HCT116 (cell line): ENCODE results near the gene SDF4.

Experiments used
- CBX3 ChIP-seq: IDR thresholded peaks from 2 replicates; pipeline ENCODE4 v1.6.1; 2012; ENCODE audit warnings: low read depth
- EZH2 ChIP-seq: fragments of 200-600 bp; sonication (generic); IDR thresholded peaks from 2 replicates; pipeline ENCODE4 v1.6.1; 2017; ENCODE audit warnings: antibody characterized with exemption, mixed run types
- EZH2phosphoT487 ChIP-seq: fragments of 200-600 bp; IDR thresholded peaks from 2 replicates; pipeline ENCODE4 v1.6.1; 2018; ENCODE audit warnings: antibody characterized with exemption, borderline replicate concordance
- JUND ChIP-seq: IDR thresholded peaks from 2 replicates; pipeline ENCODE4 v1.6.1; 2012
- POLR2A ChIP-seq: IDR thresholded peaks from 2 replicates; pipeline ENCODE4 v1.7.0; 2011; ENCODE audit warnings: borderline replicate concordance; ENCODE audit not compliant: insufficient read depth, insufficient read length; ENCODE audit errors: extremely low read depth
- POLR2AphosphoS5 ChIP-seq: IDR thresholded peaks from 2 replicates; pipeline ENCODE4 v1.6.1; 2011; ENCODE audit warnings: mild to moderate bottlenecking, low read depth, low read length, moderate library complexity
- RAD21 ChIP-seq: IDR thresholded peaks from 2 replicates; pipeline ENCODE4 v1.6.1; 2012; ENCODE audit warnings: low read depth, mild to moderate bottlenecking
- REST ChIP-seq: IDR thresholded peaks from 2 replicates; pipeline ENCODE4 v1.6.1; 2012; ENCODE audit warnings: low read depth
- TCF7L2 ChIP-seq: IDR thresholded peaks from 2 replicates; pipeline ENCODE4 v1.7.0; 2011; ENCODE audit warnings: borderline replicate concordance, inconsistent platforms; ENCODE audit not compliant: insufficient read depth, insufficient read length; ENCODE audit errors: extremely low read depth
- YY1 ChIP-seq: IDR thresholded peaks from 2 replicates; pipeline ENCODE4 v1.6.1; 2011; ENCODE audit warnings: low read length, low read depth, moderate library complexity, mild to moderate bottlenecking; ENCODE audit not compliant: insufficient replicate concordance; ENCODE audit errors: extremely low read depth
- ZFX ChIP-seq: fragments of 450-650 bp; IDR thresholded peaks from 2 replicates; pipeline ENCODE4 v1.6.1; 2017
- TF ChIP-seq, protein P1 (sequence below), 3 experiments: fragments of 200-600 bp in 1 of 3; sonication (generic) in 1 of 3; IDR thresholded peaks in 2 of 3; conservative IDR thresholded peaks in 1 of 3; 2 replicates each; pipeline ENCODE4 v1.5.1; 2012 to 2017; ENCODE audit warnings: low read depth in 2 of 3, low read length in 2 of 3, antibody characterized with exemption in 1 of 3, borderline replicate concordance in 1 of 3, control low read depth in 1 of 3, mild to moderate bottlenecking in 1 of 3, mixed read lengths in 1 of 3, mixed run types in 1 of 3, moderate library complexity in 1 of 3; ENCODE audit not compliant: insufficient read depth in 1 of 3
- TF ChIP-seq, protein P2 (sequence below): IDR thresholded peaks from 2 replicates; pipeline ENCODE4 v1.6.1; 2012
- TF ChIP-seq, protein P3 (sequence below): IDR thresholded peaks from 2 replicates; pipeline ENCODE4 v1.6.1; 2011; ENCODE audit warnings: mild to moderate bottlenecking, low read length, moderate library complexity; ENCODE audit not compliant: insufficient replicate concordance; ENCODE audit errors: extremely low read depth

- TF ChIP-seq RAD21: no peak
- TF ChIP-seq POLR2AphosphoS5: no peak
- TF ChIP-seq REST: no peak
- no peak for TF ChIP-seq EZH2
- TF ChIP-seq, protein P1, sequence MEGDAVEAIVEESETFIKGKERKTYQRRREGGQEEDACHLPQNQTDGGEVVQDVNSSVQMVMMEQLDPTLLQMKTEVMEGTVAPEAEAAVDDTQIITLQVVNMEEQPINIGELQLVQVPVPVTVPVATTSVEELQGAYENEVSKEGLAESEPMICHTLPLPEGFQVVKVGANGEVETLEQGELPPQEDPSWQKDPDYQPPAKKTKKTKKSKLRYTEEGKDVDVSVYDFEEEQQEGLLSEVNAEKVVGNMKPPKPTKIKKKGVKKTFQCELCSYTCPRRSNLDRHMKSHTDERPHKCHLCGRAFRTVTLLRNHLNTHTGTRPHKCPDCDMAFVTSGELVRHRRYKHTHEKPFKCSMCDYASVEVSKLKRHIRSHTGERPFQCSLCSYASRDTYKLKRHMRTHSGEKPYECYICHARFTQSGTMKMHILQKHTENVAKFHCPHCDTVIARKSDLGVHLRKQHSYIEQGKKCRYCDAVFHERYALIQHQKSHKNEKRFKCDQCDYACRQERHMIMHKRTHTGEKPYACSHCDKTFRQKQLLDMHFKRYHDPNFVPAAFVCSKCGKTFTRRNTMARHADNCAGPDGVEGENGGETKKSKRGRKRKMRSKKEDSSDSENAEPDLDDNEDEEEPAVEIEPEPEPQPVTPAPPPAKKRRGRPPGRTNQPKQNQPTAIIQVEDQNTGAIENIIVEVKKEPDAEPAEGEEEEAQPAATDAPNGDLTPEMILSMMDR (IDR thresholded peaks at IDR 0.05 in 2 of 3, conservative IDR thresholded peaks at IDR 0.05 in 1 of 3; ENCODE audit: borderline replicate concordance in 1 of 3, insufficient read depth in 1 of 3, low read depth in 2 of 3, low read length in 2 of 3): peak in 1 of 3 experiments; percentile 23; a peak in 2 of 6 replicates
- TF ChIP-seq POLR2A: no peak
- no peak for TF ChIP-seq ZFX
- TF ChIP-seq, protein P2, sequence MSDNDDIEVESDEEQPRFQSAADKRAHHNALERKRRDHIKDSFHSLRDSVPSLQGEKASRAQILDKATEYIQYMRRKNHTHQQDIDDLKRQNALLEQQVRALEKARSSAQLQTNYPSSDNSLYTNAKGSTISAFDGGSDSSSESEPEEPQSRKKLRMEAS: no peak
- no peak for TF ChIP-seq EZH2phosphoT487
- no peak for TF ChIP-seq CBX3
- no peak for TF ChIP-seq YY1
- TF ChIP-seq JUND: no peak
- no peak for TF ChIP-seq TCF7L2
- TF ChIP-seq, protein P3, sequence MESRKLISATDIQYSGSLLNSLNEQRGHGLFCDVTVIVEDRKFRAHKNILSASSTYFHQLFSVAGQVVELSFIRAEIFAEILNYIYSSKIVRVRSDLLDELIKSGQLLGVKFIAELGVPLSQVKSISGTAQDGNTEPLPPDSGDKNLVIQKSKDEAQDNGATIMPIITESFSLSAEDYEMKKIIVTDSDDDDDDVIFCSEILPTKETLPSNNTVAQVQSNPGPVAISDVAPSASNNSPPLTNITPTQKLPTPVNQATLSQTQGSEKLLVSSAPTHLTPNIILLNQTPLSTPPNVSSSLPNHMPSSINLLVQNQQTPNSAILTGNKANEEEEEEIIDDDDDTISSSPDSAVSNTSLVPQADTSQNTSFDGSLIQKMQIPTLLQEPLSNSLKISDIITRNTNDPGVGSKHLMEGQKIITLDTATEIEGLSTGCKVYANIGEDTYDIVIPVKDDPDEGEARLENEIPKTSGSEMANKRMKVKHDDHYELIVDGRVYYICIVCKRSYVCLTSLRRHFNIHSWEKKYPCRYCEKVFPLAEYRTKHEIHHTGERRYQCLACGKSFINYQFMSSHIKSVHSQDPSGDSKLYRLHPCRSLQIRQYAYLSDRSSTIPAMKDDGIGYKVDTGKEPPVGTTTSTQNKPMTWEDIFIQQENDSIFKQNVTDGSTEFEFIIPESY: no peak
These were observed 24.8 kb downstream of the SDF4 start for GRCh38 chr1:1206966-1207531.
